Globus pallidus (tissue), 1 donor: ENCODE measurements around the gene DMRT1.

Experiments
- DNase-seq: peaks from one replicate; pipeline ENCODE4 v3.0.0-alpha.2; 2015; ENCODE audit warnings: low spot score

DMRT1 gene

DNA sequence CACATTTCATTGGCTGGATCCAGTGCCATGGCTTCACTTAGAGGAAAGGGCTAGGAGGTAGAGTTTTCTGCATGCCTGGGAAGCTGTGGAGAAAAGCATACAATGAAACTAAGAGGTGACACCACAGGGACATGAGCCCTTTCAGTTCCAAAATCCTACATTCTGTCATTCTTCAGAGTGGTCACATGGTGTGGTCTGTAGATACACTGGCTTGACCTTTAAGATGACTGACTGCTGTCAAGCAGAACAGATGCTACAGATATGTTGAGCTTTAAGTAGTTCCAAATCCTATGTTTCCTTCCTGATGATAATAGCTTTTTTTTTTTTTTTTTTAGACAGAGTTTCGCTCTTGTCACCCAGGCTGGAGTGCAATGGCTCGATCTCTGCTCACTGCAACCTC, 161.2 kb downstream of the DMRT1 start:
- no peak for DNase-seq

- peak; percentile 61 for DNase-seq
These were observed 163.7 kb downstream of the DMRT1 start for GRCh38 chr9:1005043-1005667.

- no peak for DNase-seq
These were observed 165.8 kb downstream of the DMRT1 start for GRCh38 chr9:1007312-1007711.

DNA sequence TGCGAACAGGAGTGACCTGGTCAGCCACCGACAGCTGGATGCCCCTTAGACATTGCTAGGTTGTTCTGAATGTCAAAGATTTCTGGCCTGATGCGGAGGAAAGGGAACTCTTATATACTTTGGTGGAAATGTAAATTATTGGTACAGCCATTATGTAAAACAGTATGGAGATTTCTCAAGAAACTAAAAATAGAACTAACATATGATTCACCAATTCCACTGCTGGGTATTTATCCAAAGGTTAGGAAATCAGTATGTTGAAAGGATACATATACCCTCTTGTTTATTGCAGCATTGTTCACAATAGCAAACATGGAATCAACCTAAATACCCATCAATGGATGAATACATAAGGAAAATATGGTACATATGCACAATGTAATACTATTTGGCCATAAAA, 166.7 kb downstream of the DMRT1 start:
- DNase-seq: no peak

- peak; percentile 78 for DNase-seq
These were observed 167.7 kb downstream of the DMRT1 start for GRCh38 chr9:1009101-1009707.

DNA sequence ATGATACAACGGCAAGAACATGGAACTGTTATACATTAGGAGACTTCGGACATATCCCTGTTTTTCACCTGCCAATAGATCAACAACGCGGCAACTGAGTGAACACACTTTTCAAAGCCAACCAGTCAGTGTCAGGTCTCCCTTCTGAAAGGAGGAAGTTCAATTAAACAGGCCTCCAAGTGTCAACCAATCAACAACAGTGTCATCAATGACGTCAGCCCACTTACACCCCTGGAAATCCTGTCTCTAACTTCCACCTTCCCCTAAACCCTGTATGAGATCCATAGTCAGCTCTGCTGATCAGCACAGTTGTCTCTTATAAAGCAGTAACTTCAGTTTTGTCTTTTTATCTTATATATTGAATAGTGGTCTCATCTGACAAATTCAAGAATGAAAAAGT, 171.5 kb downstream of the DMRT1 start:
- no peak for DNase-seq

DNA sequence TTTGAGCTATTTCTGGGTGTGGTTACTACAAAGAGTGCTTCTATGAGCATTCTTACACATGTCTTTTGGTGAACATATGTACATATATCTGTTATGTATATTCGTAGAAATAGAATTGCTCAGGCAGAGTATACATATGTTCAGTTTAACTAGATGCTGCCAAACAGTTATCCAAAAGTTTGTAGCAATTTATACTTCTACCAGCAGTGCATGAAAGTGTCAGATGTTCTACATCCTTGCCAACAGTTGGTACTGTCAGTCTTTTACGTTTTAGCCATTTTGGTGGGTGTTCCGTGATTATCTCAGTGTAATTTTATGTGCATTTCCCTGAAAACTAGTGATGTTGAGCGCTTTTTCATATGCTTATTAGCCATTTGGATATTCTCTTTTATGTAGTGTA, 172.7 kb downstream of the DMRT1 start:
- no peak for DNase-seq

- no peak for DNase-seq
These were observed 173.1 kb downstream of the DMRT1 start for GRCh38 chr9:1014640-1015039.

DNA sequence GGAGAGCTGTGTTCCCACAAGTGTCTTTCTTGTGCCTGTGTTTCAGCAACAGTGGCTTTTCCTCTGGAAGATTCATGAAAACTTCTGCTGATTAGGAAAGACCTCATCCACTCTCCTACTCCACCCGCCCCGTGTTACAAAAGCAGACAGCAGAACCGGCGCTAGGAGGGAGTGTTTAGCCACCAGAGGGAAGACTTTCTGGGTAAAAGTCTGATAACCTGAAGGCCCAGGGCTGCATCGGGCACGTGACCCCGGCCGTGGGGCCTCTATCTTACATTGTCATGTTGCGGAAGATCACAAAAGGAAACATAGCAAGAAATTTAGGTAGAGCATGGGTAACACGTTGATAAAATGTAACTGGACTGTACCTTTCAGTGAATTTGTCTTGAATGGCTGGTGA, 176.6 kb downstream of the DMRT1 start:
- DNase-seq: no peak
